Mesodermal cell (in vitro differentiated cells): ENCODE data around the gene MSI2.

Experiments
- H3K27ac ChIP-seq: 2 replicates; pipeline ENCODE4 v1.7.0; 2013; ENCODE audit warnings: mild to moderate bottlenecking, low read depth, low read length, moderate library complexity; ENCODE audit not compliant: severe bottlenecking
- H3K36me3 ChIP-seq: 2 replicates; pipeline ENCODE4 v1.7.1; 2013; ENCODE audit warnings: mild to moderate bottlenecking, low read length, moderate library complexity; ENCODE audit not compliant: control insufficient read depth, insufficient read depth
- H3K4me1 ChIP-seq: one replicate; pipeline ENCODE4 v1.7.1; 2013; ENCODE audit warnings: mild to moderate bottlenecking, low read length; ENCODE audit not compliant: insufficient read depth, control insufficient read depth, poor library complexity, severe bottlenecking
- H3K4me3 ChIP-seq: 2 replicates; pipeline ENCODE4 v1.7.0; 2013; ENCODE audit warnings: low read length, control low read depth, mild to moderate bottlenecking; ENCODE audit not compliant: insufficient read depth, poor library complexity, severe bottlenecking; ENCODE audit errors: extremely low read depth
- H3K9me3 ChIP-seq: 2 replicates; pipeline ENCODE4 v1.7.1; 2013; ENCODE audit warnings: mild to moderate bottlenecking, low read length, moderate library complexity; ENCODE audit not compliant: control insufficient read depth
- WGBS, 2 experiments: methylation state at CpG; one replicate each; pipeline ENCODE4 v1.1.5; 2013; ENCODE audit warnings: missing lambda C conversion rate in 2 of 2; ENCODE audit not compliant: insufficient coverage in 2 of 2; 5-methylcytosine and 5-hydroxymethylcytosine counted together

The MSI2 gene

DNA sequence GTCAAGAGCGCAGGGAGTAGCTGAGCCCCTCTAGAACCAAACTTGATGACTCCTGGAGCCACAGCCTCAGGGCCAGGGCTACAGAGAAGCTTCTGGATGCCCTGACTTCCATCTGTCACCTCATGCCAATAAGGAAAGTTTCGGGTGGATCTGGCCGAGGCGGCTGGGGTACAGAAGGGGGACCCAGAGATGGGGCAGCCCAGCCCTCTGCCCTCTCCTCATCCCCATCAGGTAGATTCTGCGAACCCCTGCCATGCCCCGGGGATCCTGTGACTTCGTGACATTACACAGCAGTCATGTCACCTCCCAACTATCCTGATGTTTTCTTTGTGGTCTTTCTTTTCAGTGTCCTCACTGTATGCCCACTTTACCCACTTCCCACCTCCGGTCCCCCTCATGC is 374.4 kb downstream of the MSI2 start:
- no peak overlapping the region for H3K4me3 ChIP-seq
- peaks cover under 1% of the 10 kb centered on the region for H3K4me1 ChIP-seq
- H3K36me3 ChIP-seq: peaks cover 86% of the 10 kb centered on the region
- no peaks in the 10 kb centered on the region for H3K9me3 ChIP-seq
- no peak overlapping the region for H3K27ac ChIP-seq
- 100% methylated on average over 7 to 8 of the region's 8 CpGs for WGBS, 2 experiments

DNA sequence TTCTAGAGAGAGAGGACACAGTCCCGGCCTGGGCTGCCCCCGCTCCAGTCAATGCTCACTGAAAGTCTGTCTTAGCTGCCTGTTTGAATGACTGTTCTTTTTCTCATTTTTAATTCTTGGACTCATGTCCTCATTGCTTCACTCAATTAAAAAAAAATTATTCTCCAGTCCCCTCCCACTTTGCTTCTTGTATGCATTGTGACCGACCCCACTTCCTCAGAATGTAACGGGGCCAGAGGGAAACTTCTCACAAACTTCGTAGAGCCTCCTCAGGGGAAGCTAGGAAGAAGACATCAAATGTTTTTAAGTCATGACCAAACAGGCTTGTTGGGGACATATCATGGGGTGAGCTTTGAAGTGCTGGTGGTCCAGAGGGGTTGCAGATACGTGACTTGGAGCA is 375.5 kb downstream of the MSI2 start:
- Histone ChIP-seq H3K4me3 (no peak overlapping the region), H3K9me3 (no peaks in the 10 kb centered on the region), H3K4me1 (peaks cover 9% of the 10 kb centered on the region), H3K27ac (no peak overlapping the region), H3K36me3 (peaks cover 79% of the 10 kb centered on the region)
- 95 to 98% methylated on average over 5 of the region's 6 CpGs for WGBS, 2 experiments

DNA sequence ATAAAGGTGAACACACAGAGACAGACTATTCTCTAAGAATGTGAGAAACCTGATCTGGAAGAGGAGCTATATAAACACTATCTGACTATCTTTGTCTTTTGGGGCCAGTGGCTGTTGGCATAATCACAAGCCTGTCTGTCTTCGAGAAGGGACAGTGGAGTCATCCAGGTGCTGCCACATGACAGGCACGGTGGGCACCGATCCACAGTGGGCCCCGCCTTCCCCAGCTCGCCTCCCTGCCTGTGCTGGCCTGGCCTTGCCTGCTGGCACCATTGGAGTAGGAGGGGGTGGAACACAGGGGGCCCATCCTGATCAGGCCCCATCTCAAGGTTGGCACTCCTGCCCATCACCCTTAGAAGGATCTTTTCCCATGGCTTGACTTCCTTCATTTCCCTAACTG is 376.0 kb downstream of the MSI2 start:
- no peak overlapping the region for H3K4me3 ChIP-seq
- H3K4me1 ChIP-seq: peaks cover 13% of the 10 kb centered on the region
- 88 to 98% methylated on average over 5 of the region's 5 CpGs for WGBS, 2 experiments
- H3K27ac ChIP-seq: no peak overlapping the region
- H3K36me3 ChIP-seq: peaks cover 75% of the 10 kb centered on the region
- H3K9me3 ChIP-seq: no peaks in the 10 kb centered on the region

DNA sequence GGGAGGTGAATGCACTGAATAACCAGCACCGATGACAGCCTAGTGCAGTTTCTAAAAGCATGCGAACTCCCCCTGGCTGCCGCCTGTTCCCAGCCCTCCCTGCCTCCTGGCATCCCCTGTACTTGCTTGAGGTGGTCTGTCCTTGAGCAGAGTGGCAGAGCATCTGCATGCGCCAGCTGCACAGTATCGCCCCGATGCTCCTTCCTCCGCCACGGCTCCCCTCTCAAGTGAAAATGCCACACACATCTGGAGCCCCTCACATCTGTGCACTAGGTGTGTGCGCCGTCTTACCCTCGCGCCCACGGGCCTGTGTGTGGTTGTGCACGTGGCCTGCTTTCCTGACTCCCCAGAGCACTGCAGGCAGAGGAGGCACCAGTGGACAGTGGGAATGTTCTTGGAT is 376.9 kb downstream of the MSI2 start:
- Histone ChIP-seq H3K36me3 (peaks cover 75% of the 10 kb centered on the region), H3K27ac (no peak overlapping the region), H3K4me3 (no peak overlapping the region), H3K4me1 (peaks cover 16% of the 10 kb centered on the region), H3K9me3 (no peaks in the 10 kb centered on the region)
- 94 to 98% methylated on average over 12 to 13 of the region's 14 CpGs for WGBS, 2 experiments

DNA sequence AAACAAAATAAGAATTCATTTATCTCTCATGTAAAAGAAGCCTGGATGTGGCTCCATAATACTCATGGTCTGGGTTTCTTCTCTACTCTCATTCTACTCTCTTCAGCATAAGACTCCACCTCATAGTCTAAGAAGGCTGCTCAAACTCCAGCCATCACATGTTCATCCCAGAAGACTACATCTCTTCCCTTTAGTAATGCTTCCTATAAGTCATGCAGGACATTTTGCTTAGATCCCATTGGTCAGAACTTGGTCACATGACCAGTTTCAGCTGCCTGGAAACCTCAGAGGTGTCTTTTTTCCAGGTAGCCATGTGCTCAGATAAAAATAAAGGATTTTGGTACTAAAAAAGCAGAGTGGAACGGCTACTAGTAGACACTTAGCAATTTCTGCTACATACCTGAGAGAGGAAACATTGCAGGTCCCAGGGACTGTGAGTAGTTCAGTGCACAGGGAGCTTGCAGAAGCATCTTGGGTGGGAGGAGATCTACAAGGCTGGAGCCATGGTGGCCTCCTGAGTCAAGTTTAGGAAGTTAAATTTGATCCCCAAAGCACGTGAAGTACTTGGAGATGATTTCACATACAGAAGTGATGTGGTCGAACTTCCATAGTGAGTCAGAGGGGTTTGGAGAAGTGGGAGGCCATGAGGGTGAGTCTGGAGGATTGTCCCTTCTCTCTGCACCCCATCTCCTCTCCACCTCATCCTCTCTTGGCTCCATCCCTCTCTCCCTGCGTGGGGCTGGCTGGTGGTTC is 378.6 kb downstream of the MSI2 start:
- Histone ChIP-seq H3K4me1 (peaks cover 16% of the 10 kb centered on the region), H3K9me3 (no peaks in the 10 kb centered on the region), H3K4me3 (no peak overlapping the region), H3K36me3 (peaks cover 72% of the 10 kb centered on the region), H3K27ac (no peak overlapping the region)
- 96% methylated on average over 2 to 4 of the region's 4 CpGs for WGBS, 2 experiments

DNA sequence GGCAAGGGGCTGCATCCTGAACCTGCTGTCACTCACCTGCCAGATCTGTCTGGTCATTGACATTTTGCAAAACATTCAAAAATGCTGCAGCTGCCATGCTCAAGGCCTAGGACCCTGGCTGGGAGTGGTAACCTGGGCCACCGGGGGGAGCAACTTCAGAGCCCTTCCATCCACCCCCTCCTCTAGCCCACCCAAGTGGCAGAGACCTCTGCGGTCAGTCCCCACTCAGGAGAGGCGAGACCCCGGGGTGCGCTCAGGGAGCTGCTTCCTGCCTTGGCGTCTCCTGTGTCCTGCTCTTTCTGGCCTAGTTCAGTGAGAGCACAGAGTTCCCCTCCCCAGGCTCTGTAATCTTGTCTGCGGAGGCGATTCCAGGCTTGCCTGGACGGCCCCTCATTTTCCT is 380.0 kb downstream of the MSI2 start:
- H3K4me1 ChIP-seq: peaks cover 16% of the 10 kb centered on the region
- WGBS, 2 experiments: 71 to 74% methylated on average over 7 to 9 of the region's 9 CpGs
- peak overlapping the region; percentile 23 for H3K27ac ChIP-seq
- H3K9me3 ChIP-seq: no peaks in the 10 kb centered on the region
- peaks cover 72% of the 10 kb centered on the region for H3K36me3 ChIP-seq
- H3K4me3 ChIP-seq: no peak overlapping the region

DNA sequence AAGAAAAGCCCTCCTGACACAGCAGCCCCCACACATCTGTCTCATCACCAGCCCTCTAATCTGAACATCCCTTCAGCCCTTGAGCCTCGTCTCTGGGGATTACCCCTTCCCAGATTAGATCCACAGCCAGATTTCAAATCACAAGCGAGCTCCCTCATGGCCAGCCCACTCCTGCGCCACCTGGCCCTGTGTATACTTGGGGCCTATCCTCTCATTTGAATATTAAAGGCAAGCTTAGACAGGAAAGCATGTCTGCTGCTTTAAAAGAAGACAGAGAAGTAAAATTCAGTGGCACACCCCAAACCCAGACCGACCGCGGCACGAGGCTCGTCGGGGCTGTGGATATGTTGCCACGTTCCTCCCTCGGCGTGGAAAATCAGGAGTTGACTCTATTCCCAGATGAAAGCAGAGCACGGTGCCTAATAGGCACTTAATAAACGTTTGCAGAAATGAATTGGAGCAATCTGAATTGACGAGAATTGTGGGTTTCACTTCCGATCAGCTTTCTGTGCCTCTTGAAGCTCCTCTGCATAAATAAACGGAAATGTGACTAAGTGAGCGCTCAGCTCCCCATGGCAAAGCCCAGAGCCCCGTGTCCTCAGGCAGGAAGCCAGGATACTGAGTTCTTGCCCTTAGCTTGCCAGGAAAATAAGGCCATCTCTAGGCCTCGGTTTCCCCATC is 380.8 kb downstream of the MSI2 start:
- H3K27ac ChIP-seq: peak overlapping the region; percentile 5
- no peaks in the 10 kb centered on the region for H3K9me3 ChIP-seq
- 88 to 90% methylated on average over 19 of the region's 20 CpGs for WGBS, 2 experiments
- peaks cover 16% of the 10 kb centered on the region for H3K4me1 ChIP-seq
- peaks cover 67% of the 10 kb centered on the region for H3K36me3 ChIP-seq
- no peak overlapping the region for H3K4me3 ChIP-seq

DNA sequence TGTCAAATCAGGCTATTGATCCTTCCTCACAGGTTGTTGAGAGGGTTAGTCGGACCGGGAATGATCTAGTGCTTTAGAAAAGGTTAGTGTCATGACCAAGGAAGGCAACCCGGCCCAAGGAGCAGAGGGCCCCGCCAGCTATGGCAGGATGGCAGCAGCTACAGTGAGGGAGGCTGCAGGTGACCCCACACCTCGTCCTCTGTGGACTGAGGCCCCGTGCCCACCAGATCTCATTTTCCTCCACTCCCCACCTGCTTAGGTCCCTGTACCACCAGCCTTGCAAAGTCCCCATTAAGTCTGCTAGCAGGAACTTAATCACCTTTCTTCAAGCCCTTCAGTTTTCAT is 381.3 kb downstream of the MSI2 start:
- 94 to 100% methylated on average over 5 to 6 of the region's 6 CpGs for WGBS, 2 experiments
- Histone ChIP-seq H3K4me3 (no peak overlapping the region), H3K36me3 (peaks cover 67% of the 10 kb centered on the region), H3K27ac (no peak overlapping the region), H3K9me3 (no peaks in the 10 kb centered on the region), H3K4me1 (peaks cover 16% of the 10 kb centered on the region)

DNA sequence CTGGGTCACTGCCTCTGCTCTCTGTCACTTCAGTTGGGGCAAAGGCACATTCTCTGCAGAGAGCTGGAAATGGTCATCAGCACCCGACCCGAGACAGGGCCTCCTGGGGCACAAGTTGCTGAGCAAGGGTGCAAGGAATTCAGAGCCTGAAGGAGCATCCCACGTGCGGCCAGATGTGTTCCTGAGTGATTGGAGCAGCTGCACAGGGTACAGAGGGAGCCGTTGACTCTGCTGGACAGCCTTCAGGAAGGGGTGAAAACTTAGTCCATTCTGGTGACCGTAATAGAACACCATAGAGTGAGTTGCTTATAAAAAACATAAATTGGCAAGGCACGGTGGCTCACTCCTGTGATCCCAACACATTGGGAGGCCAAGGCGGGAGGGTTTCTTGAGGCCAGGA is 382.0 kb downstream of the MSI2 start:
- 97 to 98% methylated on average over 8 of the region's 8 CpGs for WGBS, 2 experiments
- Histone ChIP-seq H3K4me3 (no peak overlapping the region), H3K4me1 (peaks cover 16% of the 10 kb centered on the region), H3K36me3 (peaks cover 63% of the 10 kb centered on the region), H3K9me3 (no peaks in the 10 kb centered on the region), H3K27ac (no peak overlapping the region)

DNA sequence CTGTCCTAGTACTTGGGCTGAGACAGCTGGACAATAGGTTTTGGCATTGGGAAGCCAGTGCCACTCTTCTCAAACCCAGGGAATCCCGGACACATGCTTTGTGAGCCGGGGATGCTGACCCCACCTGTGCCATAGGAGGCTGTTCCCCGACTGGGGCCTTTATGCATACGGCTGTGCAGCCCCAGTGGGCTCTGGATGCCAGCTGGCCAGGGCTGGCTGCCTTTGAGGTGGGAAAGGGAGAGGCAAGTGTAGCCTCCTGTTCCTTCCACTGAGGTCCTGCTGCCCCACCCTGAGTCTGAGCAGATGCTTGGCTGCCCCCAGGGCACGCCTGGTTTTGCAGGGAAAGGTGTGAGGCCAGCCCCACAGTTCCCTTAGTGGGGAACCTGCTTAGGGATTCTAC is 383.1 kb downstream of the MSI2 start:
- 76 to 80% methylated on average over 5 of the region's 5 CpGs for WGBS, 2 experiments

DNA sequence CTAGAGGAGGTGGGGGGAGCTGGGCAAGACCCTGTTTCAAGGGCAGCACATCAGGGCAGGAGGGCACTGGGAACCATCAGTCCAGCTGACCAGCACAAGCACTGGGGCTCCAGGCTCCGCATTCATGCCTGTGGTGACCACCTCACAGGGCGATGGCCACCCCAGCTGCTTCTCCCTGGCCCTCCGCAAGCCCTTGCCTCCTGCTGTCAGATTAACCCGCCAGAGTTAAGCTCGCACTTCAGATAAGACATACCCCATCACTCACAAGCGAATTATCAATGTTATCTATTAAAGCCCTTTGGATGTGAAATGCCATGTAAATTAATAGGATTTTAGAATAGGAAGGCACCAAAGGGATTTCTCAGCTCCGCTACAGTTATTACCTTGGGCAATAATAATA is 383.8 kb downstream of the MSI2 start:
- Histone ChIP-seq H3K9me3 (no peaks in the 10 kb centered on the region), H3K36me3 (peaks cover 63% of the 10 kb centered on the region), H3K4me3 (no peak overlapping the region), H3K4me1 (peaks cover 16% of the 10 kb centered on the region), H3K27ac (no peak overlapping the region)
- 67 to 69% methylated on average over 3 to 5 of the region's 7 CpGs for WGBS, 2 experiments

More for the DNA sequence above, 383.1 kb downstream of the MSI2 start:
- H3K27ac ChIP-seq: no peak overlapping the region
- peaks cover 16% of the 10 kb centered on the region for H3K4me1 ChIP-seq
- peaks cover 60% of the 10 kb centered on the region for H3K36me3 ChIP-seq
- H3K9me3 ChIP-seq: no peaks in the 10 kb centered on the region
- H3K4me3 ChIP-seq: no peak overlapping the region
